Panc1 (cell line): ENCODE data around the gene RFTN1. TPM values are rescaled to one million over a fixed set of nuclear protein-coding genes. Genes with fewer than 3 reads are reported as not detected.

Experiments used
- ATAC-seq: fragments of 200-7000 bp; cut with Tn5 transposase; 2 replicates; pipeline ENCODE4 v1.9.1; 2020; ENCODE audit warnings: mild to moderate bottlenecking, moderate library complexity
- BruUV-seq: library from RNA; stranded (reverse); fragments of 400-500 nt; replicated peaks from 2 replicates; lab custom pipeline; 2021; lab: Mats Ljungman, UMichigan
- CTCF ChIA-PET: fragments of 300-600 bp; sonication (Branson Sonifier 250); formaldehyde crosslinking; loops from one replicate; lab custom pipeline; 2022; ENCODE audit warnings: antibody characterized with exemption; lab: Charles Lee
- POLR2A ChIA-PET: fragments of 300-600 bp; sonication (Branson Sonifier 250); formaldehyde crosslinking; loops from one replicate; lab custom pipeline; 2022; ENCODE audit warnings: antibody characterized with exemption; lab: Charles Lee
- DNase-seq: peaks from one replicate; pipeline ENCODE4 v3.0.0-alpha.2; 2010; ENCODE audit warnings: low read depth, low spot score
- H3K27ac ChIP-seq: 2 replicates; pipeline ENCODE4 v1.5.1; 2011; ENCODE audit warnings: mild to moderate bottlenecking, low read length, inconsistent platforms
- H3K27me3 ChIP-seq: fragments of 200-500 bp; sonication (Bioruptor generic); 2 replicates; pipeline ENCODE4 v1.6.0; 2014; ENCODE audit warnings: low read length, inconsistent platforms; ENCODE audit not compliant: control insufficient read depth, insufficient read depth
- H3K36me3 ChIP-seq: fragments of 200-500 bp; sonication (Bioruptor generic); 2 replicates; pipeline ENCODE4 v1.5.1; 2014; ENCODE audit warnings: inconsistent platforms, mild to moderate bottlenecking, low read length, moderate library complexity; ENCODE audit not compliant: control insufficient read depth, insufficient read depth
- H3K4me1 ChIP-seq: 2 replicates; pipeline ENCODE4 v1.5.1; 2011; ENCODE audit warnings: inconsistent platforms, mild to moderate bottlenecking, low read length, moderate library complexity; ENCODE audit not compliant: control insufficient read depth, insufficient read depth
- H3K4me3 ChIP-seq, 2 experiments: 2 replicates each; pipeline ENCODE4 v1.5.1; 2011 to 2012; ENCODE audit warnings: low read depth in 2 of 2, low read length in 2 of 2, mild to moderate bottlenecking in 2 of 2, inconsistent platforms in 1 of 2, moderate library complexity in 1 of 2
- H3K9me3 ChIP-seq: fragments of 200-500 bp; sonication (Bioruptor generic); 2 replicates; pipeline ENCODE4 v1.5.1; 2014; ENCODE audit warnings: low read depth, mild to moderate bottlenecking, inconsistent platforms, low read length, moderate library complexity; ENCODE audit not compliant: control insufficient read depth, insufficient read depth
- POLR2AphosphoS5 ChIP-seq: IDR thresholded peaks from 2 replicates; pipeline ENCODE4 v1.6.1; 2012; ENCODE audit warnings: mild to moderate bottlenecking, low read depth, low read length, moderate library complexity
- SIN3A ChIP-seq: IDR thresholded peaks from 2 replicates; pipeline ENCODE4 v1.6.1; 2012; ENCODE audit warnings: low read depth, mild to moderate bottlenecking, low read length, moderate library complexity, borderline replicate concordance; ENCODE audit not compliant: insufficient read depth
- TCF7L2 ChIP-seq: IDR thresholded peaks from 2 replicates; pipeline ENCODE4 v1.6.1; 2011; ENCODE audit warnings: mild to moderate bottlenecking, low read depth, low read length, inconsistent platforms
- in situ Hi-C: cut with HindIII; loops from 2 replicates; pipeline ENCODE4 v1.10.0; 2016; ENCODE audit warnings: low sequenced_read_pairs, low pct_unique_long_range_greater_than_20kb
- intact Hi-C: fragments of 100-400 bp; cut with micrococcal nuclease; formaldehyde crosslinking; loops from one replicate; pipeline ENCODE4 v1.10.0; 2022; ENCODE audit not compliant: unreplicated experiment
- total RNA-seq: library from RNA; stranded (reverse); gene quantifications from one replicate; pipeline ENCODE4 v1.2.1, GENCODE V29; 2021; ENCODE audit not compliant: unreplicated experiment
- TF ChIP-seq, protein P1 (sequence below), 2 experiments: IDR thresholded peaks; 2 replicates each; pipeline ENCODE4 v1.6.1; 2011 to 2012; ENCODE audit warnings: low read depth in 2 of 2, control low read depth in 1 of 2, low read length in 1 of 2, mild to moderate bottlenecking in 1 of 2, moderate library complexity in 1 of 2; ENCODE audit not compliant: insufficient read depth in 1 of 2
- TF ChIP-seq, protein P2 (sequence below): fragments of 450-650 bp; IDR thresholded peaks from 2 replicates; pipeline ENCODE4 v1.5.1; 2017; ENCODE audit warnings: mild to moderate bottlenecking

The RFTN1 gene
- total RNA-seq, 1 experiment from 2014 or later, result 0.90 TPM

DNA sequence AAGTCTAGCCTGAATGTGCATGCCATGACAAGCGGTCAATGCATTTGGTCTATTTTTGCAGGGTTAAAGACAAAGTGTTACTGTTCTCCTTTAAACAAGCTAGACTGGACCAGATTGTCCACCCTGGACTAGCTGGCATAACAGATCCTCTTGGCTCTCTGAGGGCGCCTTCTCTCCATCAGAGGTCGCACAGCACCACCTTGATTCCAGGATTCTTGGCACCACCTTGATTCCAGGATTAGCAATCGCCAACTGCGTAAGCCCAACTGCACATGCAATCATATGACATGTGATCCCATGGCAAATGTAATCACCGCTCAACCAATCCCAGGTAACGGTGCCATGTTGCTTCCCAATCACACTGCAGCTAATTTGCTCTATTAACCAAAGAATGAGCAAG, 149.9 kb downstream of the RFTN1 start:
- CTCF ChIA-PET, result no interaction called here
- POLR2A ChIA-PET, result no interaction called here

DNA sequence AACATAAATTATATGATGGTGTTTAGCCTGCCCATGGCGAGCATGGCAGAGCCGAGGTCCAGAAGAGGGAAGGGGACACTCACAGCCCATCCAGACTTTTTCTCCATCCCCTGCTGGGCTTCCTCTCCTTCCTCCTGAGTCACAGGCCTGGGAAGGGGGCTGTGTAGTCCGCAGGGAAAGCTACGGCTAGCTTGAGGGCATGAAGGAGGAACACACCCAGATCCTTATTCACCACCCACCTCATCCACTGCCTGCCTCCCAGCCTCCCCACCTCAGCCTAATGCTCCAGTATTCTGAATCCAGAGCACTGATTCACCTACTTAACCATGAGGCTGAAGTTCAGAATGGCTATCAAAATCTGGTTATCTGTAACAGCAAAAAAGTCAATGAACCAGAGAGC, 150.7 kb downstream of the RFTN1 start:
- in situ Hi-C loops (no loop called here), intact Hi-C loops (no loop called here)
- ChIA-PET CTCF (no interaction called here), POLR2A (no interaction called here)
- H3K4me1 ChIP-seq, result no peaks in the 10 kb centered on the region
- H3K36me3 ChIP-seq, result no peaks in the 10 kb centered on the region
- ATAC-seq, result no peak
- H3K27me3 ChIP-seq, result no peaks in the 10 kb centered on the region
- no TSS peak for BruUV-seq
- no peak overlapping the region for H3K27ac ChIP-seq
- no peaks in the 10 kb centered on the region for H3K9me3 ChIP-seq
- H3K4me3 ChIP-seq, result no peak overlapping the region
- no peak for TF ChIP-seq TCF7L2
- TF ChIP-seq SIN3A, result no peak
- TF ChIP-seq, protein P1, sequence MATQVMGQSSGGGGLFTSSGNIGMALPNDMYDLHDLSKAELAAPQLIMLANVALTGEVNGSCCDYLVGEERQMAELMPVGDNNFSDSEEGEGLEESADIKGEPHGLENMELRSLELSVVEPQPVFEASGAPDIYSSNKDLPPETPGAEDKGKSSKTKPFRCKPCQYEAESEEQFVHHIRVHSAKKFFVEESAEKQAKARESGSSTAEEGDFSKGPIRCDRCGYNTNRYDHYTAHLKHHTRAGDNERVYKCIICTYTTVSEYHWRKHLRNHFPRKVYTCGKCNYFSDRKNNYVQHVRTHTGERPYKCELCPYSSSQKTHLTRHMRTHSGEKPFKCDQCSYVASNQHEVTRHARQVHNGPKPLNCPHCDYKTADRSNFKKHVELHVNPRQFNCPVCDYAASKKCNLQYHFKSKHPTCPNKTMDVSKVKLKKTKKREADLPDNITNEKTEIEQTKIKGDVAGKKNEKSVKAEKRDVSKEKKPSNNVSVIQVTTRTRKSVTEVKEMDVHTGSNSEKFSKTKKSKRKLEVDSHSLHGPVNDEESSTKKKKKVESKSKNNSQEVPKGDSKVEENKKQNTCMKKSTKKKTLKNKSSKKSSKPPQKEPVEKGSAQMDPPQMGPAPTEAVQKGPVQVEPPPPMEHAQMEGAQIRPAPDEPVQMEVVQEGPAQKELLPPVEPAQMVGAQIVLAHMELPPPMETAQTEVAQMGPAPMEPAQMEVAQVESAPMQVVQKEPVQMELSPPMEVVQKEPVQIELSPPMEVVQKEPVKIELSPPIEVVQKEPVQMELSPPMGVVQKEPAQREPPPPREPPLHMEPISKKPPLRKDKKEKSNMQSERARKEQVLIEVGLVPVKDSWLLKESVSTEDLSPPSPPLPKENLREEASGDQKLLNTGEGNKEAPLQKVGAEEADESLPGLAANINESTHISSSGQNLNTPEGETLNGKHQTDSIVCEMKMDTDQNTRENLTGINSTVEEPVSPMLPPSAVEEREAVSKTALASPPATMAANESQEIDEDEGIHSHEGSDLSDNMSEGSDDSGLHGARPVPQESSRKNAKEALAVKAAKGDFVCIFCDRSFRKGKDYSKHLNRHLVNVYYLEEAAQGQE (IDR thresholded peaks at IDR 0.05; ENCODE audit: insufficient read depth in 1 of 2, low read depth in 2 of 2, low read length in 1 of 2), result no peak
- TF ChIP-seq, protein P2, sequence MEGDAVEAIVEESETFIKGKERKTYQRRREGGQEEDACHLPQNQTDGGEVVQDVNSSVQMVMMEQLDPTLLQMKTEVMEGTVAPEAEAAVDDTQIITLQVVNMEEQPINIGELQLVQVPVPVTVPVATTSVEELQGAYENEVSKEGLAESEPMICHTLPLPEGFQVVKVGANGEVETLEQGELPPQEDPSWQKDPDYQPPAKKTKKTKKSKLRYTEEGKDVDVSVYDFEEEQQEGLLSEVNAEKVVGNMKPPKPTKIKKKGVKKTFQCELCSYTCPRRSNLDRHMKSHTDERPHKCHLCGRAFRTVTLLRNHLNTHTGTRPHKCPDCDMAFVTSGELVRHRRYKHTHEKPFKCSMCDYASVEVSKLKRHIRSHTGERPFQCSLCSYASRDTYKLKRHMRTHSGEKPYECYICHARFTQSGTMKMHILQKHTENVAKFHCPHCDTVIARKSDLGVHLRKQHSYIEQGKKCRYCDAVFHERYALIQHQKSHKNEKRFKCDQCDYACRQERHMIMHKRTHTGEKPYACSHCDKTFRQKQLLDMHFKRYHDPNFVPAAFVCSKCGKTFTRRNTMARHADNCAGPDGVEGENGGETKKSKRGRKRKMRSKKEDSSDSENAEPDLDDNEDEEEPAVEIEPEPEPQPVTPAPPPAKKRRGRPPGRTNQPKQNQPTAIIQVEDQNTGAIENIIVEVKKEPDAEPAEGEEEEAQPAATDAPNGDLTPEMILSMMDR, result no peak
- no peak for TF ChIP-seq POLR2AphosphoS5
- no peak for DNase-seq

More for the DNA sequence above, 149.9 kb downstream of the RFTN1 start:
- BruUV-seq, result no TSS peak
- Histone ChIP-seq H3K4me3 (no peak overlapping the region), H3K36me3 (no peaks in the 10 kb centered on the region), H3K27me3 (no peaks in the 10 kb centered on the region), H3K9me3 (no peaks in the 10 kb centered on the region), H3K4me1 (no peaks in the 10 kb centered on the region), H3K27ac (no peak overlapping the region)
- DNase-seq (no peak), ATAC-seq (no peak)
- no peak for TF ChIP-seq SIN3A
- TF ChIP-seq, protein P2, result no peak
- in situ Hi-C loops, result no loop called here
- intact Hi-C loops, result no loop called here

DNA sequence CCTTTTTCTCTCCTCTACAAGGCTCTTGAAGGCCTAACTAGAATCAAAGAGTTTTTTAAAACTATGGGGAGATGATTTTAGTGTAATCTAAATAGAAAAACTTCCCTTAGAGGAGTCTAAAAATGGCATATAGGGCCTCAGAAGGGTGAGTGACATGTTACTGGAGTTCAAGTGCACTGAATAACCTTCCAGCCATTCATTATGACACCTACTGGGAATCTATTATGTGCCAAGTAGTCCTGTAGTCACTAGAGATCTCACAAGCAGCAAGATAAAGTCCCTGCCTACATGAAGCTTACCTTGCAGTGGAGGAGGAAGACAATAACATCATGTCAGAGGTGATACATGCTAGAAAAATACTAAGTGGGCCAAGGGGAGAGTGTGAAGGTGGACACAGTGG, 152.4 kb downstream of the RFTN1 start:
- no peaks in the 10 kb centered on the region for H3K9me3 ChIP-seq
- H3K27ac ChIP-seq, result no peak overlapping the region
- no peak overlapping the region for H3K4me3 ChIP-seq
- TF ChIP-seq POLR2AphosphoS5 (no peak), SIN3A (no peak), TCF7L2 (no peak)
- TF ChIP-seq, protein P1 (IDR thresholded peaks at IDR 0.05; ENCODE audit: insufficient read depth in 1 of 2, low read depth in 2 of 2, low read length in 1 of 2), result no peak
- TF ChIP-seq, protein P2, result no peak
- no peaks in the 10 kb centered on the region for H3K27me3 ChIP-seq
- POLR2A ChIA-PET, result no interaction called here
- ATAC-seq (no peak), DNase-seq (no peak)
- intact Hi-C loops (no loop called here), in situ Hi-C loops (no loop called here)
- H3K4me1 ChIP-seq, result no peaks in the 10 kb centered on the region
- H3K36me3 ChIP-seq, result no peaks in the 10 kb centered on the region
- CTCF ChIA-PET, result no interaction called here
- BruUV-seq, result no TSS peak
